GM13977 (cell line): ENCODE measurements around the gene PRKCA.
"Not testable (repeated sequence)": the region's sequence is repeated elsewhere in the genome, so short reads cannot be mapped to it uniquely, and the experiment has no call there.

ENCODE experiments used
- DNase-seq: peaks from one replicate; pipeline ENCODE4 v3.0.0; 2012; ENCODE audit warnings: low spot score
- CTCF ChIP-seq: IDR thresholded peaks from 2 replicates; pipeline ENCODE4 v1.5.1; 2012; ENCODE audit warnings: mild to moderate bottlenecking, control low read depth; ENCODE audit not compliant: insufficient read depth; ENCODE audit errors: extremely low read depth, missing control alignments
- in situ Hi-C: fragments of 300-500 bp; cut with MboI; formaldehyde crosslinking; loops from one replicate; pipeline ENCODE4 v1.12.0; 2022; ENCODE audit warnings: low sequenced_read_pairs, low pct_unique_long_range_greater_than_20kb, mixed read lengths, inconsistent platforms; ENCODE audit not compliant: unreplicated experiment

The PRKCA gene

GRCh38 chr17:66397486-66397885 lies 95.1 kb downstream of the PRKCA start:
- no peak for TF ChIP-seq CTCF
- in situ Hi-C loops, result no loop called here
- no peak for DNase-seq

- no peak for DNase-seq
- TF ChIP-seq CTCF, result no peak
- in situ Hi-C loops, result no loop called here
Measured at GRCh38 chr17:66398059-66398458, 95.6 kb downstream of the PRKCA start.

- TF ChIP-seq CTCF, result no peak
- DNase-seq, result no peak
- in situ Hi-C loops, result no loop called here
Measured at GRCh38 chr17:66398617-66399016, 96.2 kb downstream of the PRKCA start.

- DNase-seq, result no peak
- in situ Hi-C loops, result no loop called here
- TF ChIP-seq CTCF, result no peak
Measured at GRCh38 chr17:66399441-66399840, 97.0 kb downstream of the PRKCA start.

GRCh38 chr17:66400041-66400688 lies 97.8 kb downstream of the PRKCA start:
- in situ Hi-C loops, result not testable (repeated sequence)

GRCh38 chr17:66400698-66401097 lies 98.3 kb downstream of the PRKCA start:
- DNase-seq, result no peak
- in situ Hi-C loops, result no loop called here
- TF ChIP-seq CTCF, result no peak

More at GRCh38 chr17:66400041-66400688, 97.8 kb downstream of the PRKCA start:
- not testable (repeated sequence) for DNase-seq

GRCh38 chr17:66401364-66401763 lies 99.0 kb downstream of the PRKCA start:
- TF ChIP-seq CTCF, result no peak
- no peak for DNase-seq
- in situ Hi-C loops, result no loop called here
